HG03571 (cell line): ENCODE data around the gene VPS37B.

Experiments used
- ATAC-seq: cut with Tn5 transposase; IDR thresholded peaks from one replicate; pipeline ENCODE4 v1.9.1; 2021; ENCODE audit not compliant: unreplicated experiment

The VPS37B gene

DNA sequence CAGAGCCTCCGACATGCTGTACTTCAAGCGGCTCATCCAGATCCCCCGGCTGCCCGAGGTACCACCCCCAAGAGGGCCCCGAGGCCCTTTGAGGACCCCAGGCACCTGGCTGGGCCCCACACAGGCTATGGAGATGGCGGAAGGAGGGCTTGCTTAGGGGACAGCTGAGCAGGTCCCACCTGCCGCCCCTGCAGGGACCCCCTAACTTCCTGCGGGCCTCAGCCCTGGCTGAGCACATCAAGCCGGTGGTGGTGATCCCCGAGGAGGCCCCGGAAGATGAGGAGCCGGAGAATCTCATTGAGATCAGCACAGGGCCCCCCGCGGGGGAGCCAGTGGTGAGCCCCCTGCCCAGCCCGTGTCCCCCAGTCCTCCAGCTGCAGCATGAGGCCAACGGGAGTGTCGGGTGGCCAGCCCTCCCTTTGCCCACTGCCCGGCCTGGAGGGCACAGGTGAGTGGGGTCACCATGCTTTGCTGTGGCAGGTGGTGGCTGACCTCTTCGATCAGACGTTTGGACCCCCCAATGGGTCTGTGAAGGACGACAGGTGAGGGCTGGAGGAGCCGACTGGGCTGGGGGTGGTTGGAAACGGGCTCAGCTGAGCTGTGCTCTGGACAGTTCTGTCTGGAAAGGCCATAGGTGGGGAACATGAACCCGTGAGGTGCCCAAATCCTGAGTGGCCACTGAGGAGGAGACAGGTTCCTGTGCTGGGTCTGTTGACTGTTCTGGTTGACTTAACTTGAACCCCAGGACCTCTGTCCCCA is 40.7 kb downstream of the VPS37B start:
- ATAC-seq: no peak

DNA sequence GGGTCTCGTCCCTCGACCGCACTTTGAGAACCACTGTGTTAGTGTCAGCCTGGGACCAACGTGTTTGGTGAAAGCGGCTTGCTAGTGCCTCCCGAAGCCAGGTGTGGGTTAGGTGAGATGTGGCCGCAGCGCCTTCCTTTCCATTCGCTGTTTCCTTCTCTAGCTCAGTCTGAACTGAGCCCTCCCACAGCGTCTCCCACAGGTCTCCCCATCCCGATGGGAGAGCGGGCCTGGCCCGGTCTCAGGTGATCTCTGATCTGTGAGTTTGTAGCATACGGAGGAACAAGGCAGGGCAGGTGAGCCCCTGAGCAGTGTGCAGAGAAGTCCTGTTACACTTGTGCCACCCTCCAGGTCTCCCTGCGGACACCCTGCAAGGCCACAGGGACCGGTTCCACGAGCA is 41.4 kb downstream of the VPS37B start:
- no peak for ATAC-seq

GRCh38 chr12:122853582-122854245 is 42.2 kb downstream of the VPS37B start:
- no peak for ATAC-seq

DNA sequence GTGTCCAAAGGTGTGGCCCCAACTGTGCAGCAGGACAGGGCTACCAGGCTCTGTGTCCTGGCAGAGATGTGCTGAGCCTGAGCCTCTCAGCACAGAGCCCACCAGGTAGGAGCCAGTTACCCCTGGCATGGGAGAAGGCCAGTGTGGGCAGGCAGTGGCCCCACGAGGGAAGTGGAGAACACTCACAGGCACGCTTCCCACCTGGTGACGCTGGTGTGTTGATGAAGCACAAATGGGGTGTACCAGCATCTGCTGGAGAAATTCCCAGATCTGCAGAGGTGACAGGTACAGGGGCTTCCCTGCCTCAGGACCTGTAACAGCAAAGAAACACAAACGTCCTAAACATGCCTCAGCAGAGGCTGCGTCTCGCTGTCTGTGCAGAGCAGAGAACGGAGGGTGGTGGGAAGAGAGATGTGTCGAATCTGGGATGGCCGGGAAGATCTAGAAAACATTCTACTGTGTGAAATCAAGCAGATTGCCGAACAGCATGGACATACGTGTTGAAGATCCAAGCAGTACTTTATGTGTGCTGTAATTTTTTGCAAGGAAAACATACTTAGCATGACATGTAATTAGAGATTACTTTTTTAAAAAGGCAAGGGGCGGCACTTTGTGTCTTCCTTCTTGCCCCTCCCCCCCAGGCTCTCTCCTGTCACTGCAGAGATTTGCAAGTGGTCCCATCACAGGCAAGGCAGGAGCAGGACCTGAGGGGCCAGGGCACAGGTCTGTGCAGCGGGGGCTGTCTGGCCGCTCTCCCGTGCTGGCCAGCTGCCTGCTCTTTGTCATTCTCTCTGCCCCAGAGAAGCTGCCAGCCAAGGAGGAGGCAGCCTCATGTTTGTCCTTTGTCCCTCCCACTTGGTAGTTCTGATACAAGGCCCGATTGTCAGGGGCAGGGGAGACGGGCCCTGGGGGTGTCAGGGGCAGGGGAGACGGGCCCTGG is 43.3 kb downstream of the VPS37B start:
- no peak for ATAC-seq

DNA sequence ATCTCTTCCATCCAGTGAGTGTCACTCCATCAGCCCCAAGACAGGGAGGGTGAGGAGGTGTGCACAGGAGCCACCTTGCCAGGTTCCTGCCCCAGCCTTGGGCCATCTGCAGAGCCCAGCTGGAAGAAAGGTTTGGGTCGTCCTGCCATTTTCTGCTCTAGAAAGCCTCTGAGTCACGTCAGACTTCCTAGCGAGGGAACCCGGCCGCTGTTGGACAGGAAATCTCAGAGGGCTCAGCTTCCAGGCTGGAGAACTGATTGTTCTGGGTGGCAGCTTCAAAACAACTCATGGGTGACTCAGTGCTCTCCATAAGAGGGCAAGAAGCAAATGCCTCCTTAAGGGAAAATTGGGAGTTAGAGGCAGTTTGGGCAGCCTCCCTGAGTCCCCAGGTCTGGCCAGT is 44.1 kb downstream of the VPS37B start:
- ATAC-seq: no peak

DNA sequence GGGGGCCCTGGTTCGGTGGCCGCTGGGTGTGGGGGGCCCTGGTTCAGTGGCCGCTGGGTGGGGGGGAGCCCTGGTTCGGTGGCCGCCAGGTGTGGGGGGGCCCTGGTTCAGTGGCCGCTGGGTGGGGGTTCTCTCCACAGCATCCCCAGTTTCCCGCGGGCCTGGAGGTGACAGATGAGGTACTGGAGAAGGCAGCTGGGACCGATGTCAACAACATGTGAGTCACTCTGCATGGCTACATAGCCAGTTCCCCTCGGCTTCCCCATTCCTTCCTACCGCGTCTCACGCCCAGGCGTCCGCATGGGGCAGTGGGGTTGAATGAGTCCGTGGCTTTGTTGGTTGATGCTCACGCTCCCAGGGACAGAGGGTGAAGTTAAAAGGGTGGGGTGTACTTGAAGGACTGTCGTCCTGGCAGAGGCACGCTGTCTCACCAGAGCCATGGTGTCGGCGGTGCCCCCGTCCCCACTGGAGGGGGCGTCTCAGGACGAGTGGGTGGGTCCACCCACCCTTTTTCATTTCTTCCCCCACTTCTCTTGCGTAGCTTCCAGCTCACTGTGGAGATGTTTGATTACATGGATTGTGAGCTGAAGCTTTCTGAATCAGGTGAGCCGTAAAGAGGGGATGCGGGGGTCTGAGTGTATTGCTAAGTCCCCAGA is 45.1 kb downstream of the VPS37B start:
- no peak for ATAC-seq

- ATAC-seq: no peak
Measured at GRCh38 chr12:122850048-122850445, 45.9 kb downstream of the VPS37B start.

GRCh38 chr12:122849352-122850047 is 46.4 kb downstream of the VPS37B start:
- ATAC-seq: no peak

- ATAC-seq: no peak
Measured at GRCh38 chr12:122848471-122849351, 47.2 kb downstream of the VPS37B start.

- ATAC-seq: no peak
Measured at GRCh38 chr12:122847921-122848421, 48.0 kb downstream of the VPS37B start.

DNA sequence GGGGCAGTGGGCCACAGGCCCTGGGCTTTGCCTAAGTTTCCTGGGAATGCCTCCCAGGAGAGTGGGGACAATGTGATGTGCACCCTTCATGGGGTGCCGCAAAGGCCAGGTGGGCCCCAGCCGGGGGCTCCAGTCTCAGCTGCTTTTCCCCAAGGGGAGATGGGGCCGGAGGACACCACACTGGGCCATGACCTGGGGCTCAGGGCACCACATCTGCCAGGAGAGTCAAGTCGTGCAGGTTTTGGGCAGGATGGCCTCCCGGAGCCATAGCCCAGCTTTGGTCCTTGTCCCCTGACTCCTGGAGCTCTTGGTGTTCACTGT is 48.4 kb downstream of the VPS37B start:
- ATAC-seq: no peak

- ATAC-seq: no peak
Measured at GRCh38 chr12:122846622-122847515, 49.1 kb downstream of the VPS37B start.

DNA sequence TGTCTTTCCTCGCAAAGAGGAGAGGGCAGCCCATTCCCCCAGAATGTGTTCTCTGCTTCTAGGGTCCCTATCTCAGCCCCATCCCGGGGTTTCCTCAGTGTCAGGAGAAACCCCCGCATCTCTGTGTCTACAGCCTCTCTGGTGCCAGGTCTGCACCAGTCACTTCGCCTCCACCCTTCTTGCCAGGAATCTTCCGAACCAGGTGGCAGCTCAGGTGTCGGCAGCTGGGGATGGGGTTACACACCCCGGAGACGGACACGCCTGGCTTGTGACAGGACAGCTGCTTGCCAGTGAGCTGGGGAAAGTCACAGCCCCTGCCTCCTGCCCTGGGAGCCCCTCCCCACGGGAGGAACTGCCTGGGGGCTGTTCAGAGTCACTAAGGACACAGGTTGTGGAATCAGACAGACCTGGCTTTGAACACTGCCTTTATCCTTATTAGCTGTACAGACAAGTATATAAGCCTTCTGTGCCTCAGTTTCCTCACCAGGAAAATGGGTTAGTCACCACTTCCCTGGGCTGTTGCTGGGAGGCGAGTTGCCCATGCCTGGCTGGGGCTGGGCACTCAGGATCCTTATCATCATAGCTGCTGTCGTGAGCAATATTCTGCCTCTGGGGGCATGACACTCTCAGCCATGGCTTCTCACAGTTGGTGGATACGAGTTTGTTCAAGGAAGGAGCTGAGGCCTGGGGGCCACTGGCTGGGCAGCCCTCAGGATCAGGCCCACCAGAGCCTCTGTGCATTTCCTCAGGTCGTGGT is 49.9 kb downstream of the VPS37B start:
- no peak for ATAC-seq

DNA sequence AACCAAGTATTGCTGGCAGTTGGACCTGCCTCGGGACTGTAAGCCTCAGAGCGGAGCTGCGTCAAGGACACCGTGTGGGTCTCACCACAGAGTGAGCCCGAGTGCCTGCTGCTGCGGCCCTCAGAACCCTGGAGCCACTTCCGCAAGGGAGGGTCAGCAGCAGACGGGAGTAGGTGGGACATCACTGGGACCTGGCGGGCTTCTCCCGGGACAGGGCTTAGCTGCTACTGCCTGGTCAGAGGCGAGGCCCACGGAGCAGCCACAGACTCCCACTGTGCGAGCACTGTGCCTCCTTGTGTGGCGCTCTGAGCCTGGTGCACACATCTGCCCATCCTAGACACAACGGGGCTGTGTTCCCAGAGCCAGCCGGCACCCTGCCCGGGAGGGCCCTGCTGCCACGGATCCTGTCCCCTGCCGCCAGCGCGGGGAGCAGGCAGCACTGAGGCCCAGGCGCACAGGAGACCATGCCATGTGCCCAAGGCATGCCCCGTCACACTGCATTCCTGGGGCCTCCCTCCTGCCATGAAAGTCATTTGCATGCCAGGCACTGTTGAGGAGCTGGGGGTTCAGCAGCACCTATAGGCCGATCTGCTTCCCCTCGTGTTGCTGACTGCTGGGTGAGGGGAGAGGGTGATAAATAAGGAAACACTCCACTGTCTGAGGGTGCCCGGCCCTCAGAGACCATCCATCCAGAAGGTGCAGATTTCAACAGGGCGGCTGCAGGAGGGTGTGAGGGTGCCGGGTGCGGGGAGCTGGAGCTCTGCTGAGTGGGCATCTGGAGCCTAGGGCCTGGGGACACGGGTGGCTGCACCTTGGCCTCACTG is 50.7 kb downstream of the VPS37B start:
- ATAC-seq: no peak

- no peak for ATAC-seq
Measured at GRCh38 chr12:122844366-122844971, 51.5 kb downstream of the VPS37B start.

- no peak for ATAC-seq
Measured at GRCh38 chr12:122843455-122843854, 52.5 kb downstream of the VPS37B start.
